ENCODE data around the gene DBF4. TPM values are rescaled to one million over a fixed set of nuclear protein-coding genes. Genes with fewer than 3 reads are reported as not detected.

The DBF4 gene
- total and polyA plus RNA-seq, 9 of the 15 experiments (the other 6 are each of a cell fraction or from before 2014, with no cell fraction given), result 37.8 to 145 (median 104) TPM

DNA sequence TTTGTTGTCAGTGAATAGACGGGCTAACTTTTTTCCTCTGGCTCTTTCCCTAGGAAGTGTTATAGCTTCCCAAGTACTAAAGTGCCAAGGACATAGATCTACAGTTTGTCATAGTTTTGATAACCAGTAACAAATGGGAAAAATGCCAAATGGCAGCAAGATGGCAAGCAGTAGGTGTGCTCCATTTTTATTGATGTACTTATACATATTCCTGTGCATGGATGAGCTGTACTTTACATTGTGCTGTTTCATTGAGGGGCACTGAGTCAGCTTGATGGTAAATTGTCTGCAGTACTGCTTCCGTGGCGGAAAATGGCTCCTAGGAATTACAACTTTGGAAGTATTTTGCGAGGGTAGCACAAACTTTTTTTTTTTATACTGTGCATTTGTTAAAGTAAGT lies 64.8 kb downstream of the DBF4 start:
- TF ChIP-seq KDM2B (CRISPR knock-in tag; IDR thresholded peaks at IDR 0.05), result no peak
- TF ChIP-seq ZNF23 (CRISPR knock-in tag; IDR thresholded peaks at IDR 0.05), result no peak
- Histone ChIP-seq H3K27me3 (ENCODE audit: control insufficient read depth in 2 of 2, insufficient read depth in 2 of 2, low read length in 2 of 2) (no peaks in the 10 kb centered on the region; a peak in 1 of 5 replicates), H3K9me3 (replicated peaks; ENCODE audit: control insufficient read depth, insufficient read depth, low read depth, low read length) (no peaks in the 10 kb centered on the region), H3K9me1 (ENCODE audit: control insufficient read depth, insufficient read depth, low read length) (no peaks in the 10 kb centered on the region), H3K9ac (ENCODE audit: insufficient read depth in 1 of 2, low read depth in 2 of 2, low read length in 2 of 2) (no peak overlapping the region), H3K27ac (ENCODE audit: extremely low read depth, low read depth, low read length) (no peak overlapping the region), H3K36me3 (ENCODE audit: control insufficient read depth, insufficient read depth, low read length) (no peaks in the 10 kb centered on the region), H3K4me2 (ENCODE audit: insufficient read depth, low read length) (no peak overlapping the region), H4K20me1 (replicated peaks; ENCODE audit: control insufficient read depth, insufficient read depth, low read length) (no peaks in the 10 kb centered on the region), H3K4me1 (replicated peaks in 1 of 2; ENCODE audit: control insufficient read depth in 2 of 2, insufficient read depth in 2 of 2, low read length in 2 of 2) (no peaks in the 10 kb centered on the region), H2AFZ (ENCODE audit: low read depth, low read length) (no peak overlapping the region), H3K4me3 (no peak overlapping the region), H3K79me2 (ENCODE audit: control insufficient read depth, insufficient read depth, low read length) (no peaks in the 10 kb centered on the region)
- DNase-seq (ENCODE audit: extremely low read depth in 1 of 4, low spot score in 3 of 4) (no peak), ATAC-seq (no peak), FAIRE-seq (no peak)
- intact Hi-C loops (cut with micrococcal nuclease) (loop anchor here (10.0 kb wide), 1 partner anchor 166 kb away; no protein-coding TSS in a partner anchor), in situ Hi-C loops (cut with MboI) (no loop called here)
- ChIA-PET POLR2A (interaction anchor here (0.6 to 0.7 kb wide), 2 partner anchors 13 to 152 kb away, joined by 3 to 5 read pairs; no protein-coding TSS in a partner anchor), CTCF (ENCODE audit: low intra/inter-chr PET ratio) (no interaction called here)
- no TSS peak for BruUV-seq (replicated peaks)
- 0% methylated on average over 4 of the region's 4 CpGs for WGBS (ENCODE audit: insufficient coverage, low coverage, missing lambda C conversion rate)

- Histone ChIP-seq H3K9me3 (replicated peaks; ENCODE audit: control insufficient read depth, insufficient read depth, low read depth, low read length) (no peaks in the 10 kb centered on the region), H3K27ac (ENCODE audit: extremely low read depth, low read depth, low read length) (no peak overlapping the region), H2AFZ (ENCODE audit: low read depth, low read length) (no peak overlapping the region), H3K36me3 (ENCODE audit: control insufficient read depth, insufficient read depth, low read length) (no peaks in the 10 kb centered on the region), H3K4me3 (no peak overlapping the region), H3K9me1 (ENCODE audit: control insufficient read depth, insufficient read depth, low read length) (no peaks in the 10 kb centered on the region), H3K27me3 (ENCODE audit: control insufficient read depth in 2 of 2, insufficient read depth in 2 of 2, low read length in 2 of 2) (no peaks in the 10 kb centered on the region; a peak in 1 of 5 replicates), H3K4me1 (replicated peaks in 1 of 2; ENCODE audit: control insufficient read depth in 2 of 2, insufficient read depth in 2 of 2, low read length in 2 of 2) (no peaks in the 10 kb centered on the region), H3K79me2 (ENCODE audit: control insufficient read depth, insufficient read depth, low read length) (no peaks in the 10 kb centered on the region), H4K20me1 (replicated peaks; ENCODE audit: control insufficient read depth, insufficient read depth, low read length) (no peaks in the 10 kb centered on the region), H3K4me2 (ENCODE audit: insufficient read depth, low read length) (no peak overlapping the region), H3K9ac (ENCODE audit: insufficient read depth in 1 of 2, low read depth in 2 of 2, low read length in 2 of 2) (no peak overlapping the region)
- intact Hi-C loops (cut with micrococcal nuclease), result loop anchor here (10.0 kb wide), 1 partner anchor 170 kb away; no protein-coding TSS in a partner anchor
- 0% methylated on average over 2 of the region's 3 CpGs for WGBS (ENCODE audit: insufficient coverage, low coverage, missing lambda C conversion rate)
- POLR2A ChIA-PET, result no interaction called here
- in situ Hi-C loops (cut with MboI), result no loop called here
- CTCF ChIA-PET (ENCODE audit: low intra/inter-chr PET ratio), result no interaction called here
- no TSS peak for BruUV-seq (replicated peaks)
- FAIRE-seq (no peak), DNase-seq (ENCODE audit: extremely low read depth in 1 of 4, low spot score in 3 of 4) (no peak), ATAC-seq (no peak)
- TF ChIP-seq MAFG (tag; conservative IDR thresholded peaks at IDR 0.05) (no peak), BRF1 (IDR thresholded peaks at IDR 0.05; ENCODE audit: borderline replicate concordance, extremely low read depth, insufficient read length) (no peak), IRF1 (CRISPR knock-in tag; IDR thresholded peaks at IDR 0.05; ENCODE audit: borderline replicate concordance) (no peak), SFPQ (IDR thresholded peaks at IDR 0.05; ENCODE audit: low read depth, low read length) (no peak)
- TF ChIP-seq, protein P1, sequence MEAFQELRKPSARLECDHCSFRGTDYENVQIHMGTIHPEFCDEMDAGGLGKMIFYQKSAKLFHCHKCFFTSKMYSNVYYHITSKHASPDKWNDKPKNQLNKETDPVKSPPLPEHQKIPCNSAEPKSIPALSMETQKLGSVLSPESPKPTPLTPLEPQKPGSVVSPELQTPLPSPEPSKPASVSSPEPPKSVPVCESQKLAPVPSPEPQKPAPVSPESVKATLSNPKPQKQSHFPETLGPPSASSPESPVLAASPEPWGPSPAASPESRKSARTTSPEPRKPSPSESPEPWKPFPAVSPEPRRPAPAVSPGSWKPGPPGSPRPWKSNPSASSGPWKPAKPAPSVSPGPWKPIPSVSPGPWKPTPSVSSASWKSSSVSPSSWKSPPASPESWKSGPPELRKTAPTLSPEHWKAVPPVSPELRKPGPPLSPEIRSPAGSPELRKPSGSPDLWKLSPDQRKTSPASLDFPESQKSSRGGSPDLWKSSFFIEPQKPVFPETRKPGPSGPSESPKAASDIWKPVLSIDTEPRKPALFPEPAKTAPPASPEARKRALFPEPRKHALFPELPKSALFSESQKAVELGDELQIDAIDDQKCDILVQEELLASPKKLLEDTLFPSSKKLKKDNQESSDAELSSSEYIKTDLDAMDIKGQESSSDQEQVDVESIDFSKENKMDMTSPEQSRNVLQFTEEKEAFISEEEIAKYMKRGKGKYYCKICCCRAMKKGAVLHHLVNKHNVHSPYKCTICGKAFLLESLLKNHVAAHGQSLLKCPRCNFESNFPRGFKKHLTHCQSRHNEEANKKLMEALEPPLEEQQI (IDR thresholded peaks at IDR 0.05), result no peak
Measured at GRCh38 chr7:87944547-87944946, 68.3 kb downstream of the DBF4 start.

All from K562 (cell line).